K562 (cell line): ENCODE data around the gene KAT7. TPM values are rescaled to one million over a fixed set of nuclear protein-coding genes. Genes with fewer than 3 reads are reported as not detected.

Experiments
- CHCHD3 ChIP-seq: fragments of 250-450 bp; sonication (Bioruptor Pico); IDR thresholded peaks from 2 replicates; pipeline ENCODE4 v2.1.2; 2022; ENCODE audit warnings: mild to moderate bottlenecking
- CHD1 ChIP-seq: fragments of 200-600 bp; sonication (generic); IDR thresholded peaks from one replicate; pipeline ENCODE4 v1.6.1; 2012; ENCODE audit warnings: mild to moderate bottlenecking, moderate library complexity, low read length, inconsistent platforms
- EGR1 ChIP-seq: fragments of 450-650 bp; conservative IDR thresholded peaks from 2 replicates; pipeline ENCODE4 v1.6.1; 2017; ENCODE audit warnings: mild to moderate bottlenecking
- KLF6 ChIP-seq: fragments of 250-450 bp; sonication (Bioruptor Pico); IDR thresholded peaks from 2 replicates; pipeline ENCODE4 v1.4.0; 2020; ENCODE audit warnings: mild to moderate bottlenecking, moderate library complexity, borderline replicate concordance
- MEF2A ChIP-seq: IDR thresholded peaks from 2 replicates; pipeline ENCODE4 v1.6.1; 2011; ENCODE audit warnings: low read depth, mild to moderate bottlenecking, low read length, moderate library complexity; ENCODE audit not compliant: control insufficient read depth
- MEIS2 ChIP-seq: fragments of 450-650 bp; IDR thresholded peaks from 2 replicates; pipeline ENCODE4 v1.6.1; 2014; ENCODE audit warnings: mild to moderate bottlenecking; ENCODE audit not compliant: partially characterized antibody
- PBX2 ChIP-seq, 2 experiments: IDR thresholded peaks in 1 of 2; conservative IDR thresholded peaks in 1 of 2; 2 replicates each; pipeline ENCODE4 v1.6.1; 2016; ENCODE audit warnings: low read depth in 2 of 2, mild to moderate bottlenecking in 1 of 2, missing compliant biosample characterization in 1 of 2, missing genetic modification characterization in 1 of 2, moderate library complexity in 1 of 2
- RBM14 ChIP-seq: fragments of 200-400 bp; formaldehyde crosslinking; IDR thresholded peaks from 2 replicates; pipeline ENCODE4 v1.6.1; 2018; ENCODE audit warnings: low read depth, mild to moderate bottlenecking, low read length, moderate library complexity, borderline replicate concordance; ENCODE audit not compliant: insufficient read depth
- REST ChIP-seq, 2 experiments: fragments of 450-650 bp; formaldehyde crosslinking in 1 of 2; IDR thresholded peaks; 2 replicates each; pipeline versions ENCODE4 v1.4.0 to v1.6.1; 2014 to 2020; ENCODE audit warnings: mild to moderate bottlenecking in 2 of 2, borderline replicate concordance in 1 of 2, low read depth in 1 of 2
- SAP30 ChIP-seq: fragments of 200-600 bp; sonication (generic); IDR thresholded peaks from 2 replicates; pipeline ENCODE4 v1.6.1; 2012; ENCODE audit warnings: borderline replicate concordance, low read depth, mild to moderate bottlenecking, moderate library complexity, low read length, control low read depth, inconsistent platforms; ENCODE audit not compliant: insufficient read depth, poor library complexity, severe bottlenecking
- STAG1 ChIP-seq: sonication (generic); formaldehyde crosslinking; IDR thresholded peaks from 2 replicates; pipeline ENCODE4 v1.5.0; 2020; ENCODE audit warnings: missing genetic modification reagents, borderline replicate concordance
- ZC3H11A ChIP-seq: IDR thresholded peaks from 2 replicates; pipeline ENCODE4 v1.6.1; 2012; ENCODE audit warnings: low read depth, low read length, improper control_type of control experiment
- polyA plus RNA-seq, 8 experiments: library from polyadenylated mRNA; depleted of rRNA in 4 of 8; stranded (reverse) in 5 of 8; unstranded in 3 of 8; fragments of >200 nt; fragmentation: Nextera tagmentation in 2 of 8; fragmentation: Illumina TruSeq in 1 of 8; extraction: Ambion mirVana in 2 of 8; extraction: Trizol in 1 of 8; gene quantifications; 2 replicates each; pipeline versions ENCODE4 v1.2.1 to v1.2.3, GENCODE V29; 2011 to 2014; ENCODE audit warnings: inconsistent platforms in 1 of 8, missing spikeins in 1 of 8
- total RNA-seq, 7 experiments: library from RNA; depleted of rRNA in 6 of 7; stranded (reverse); fragments of >200 nt in 6 of 7; fragmentation: Illumina TruSeq in 2 of 7; extraction: Trizol in 2 of 7; gene quantifications; 2 replicates each; pipeline versions ENCODE4 v1.2.1 to v1.2.3, GENCODE V29; 2011 to 2021; ENCODE audit warnings: low replicate concordance in 1 of 7

KAT7 gene
- total and polyA plus RNA-seq, 9 of the 15 experiments (the other 6 are each of a cell fraction or from before 2014, with no cell fraction given), result 10.8 to 57.3 (median 34.8) TPM

DNA sequence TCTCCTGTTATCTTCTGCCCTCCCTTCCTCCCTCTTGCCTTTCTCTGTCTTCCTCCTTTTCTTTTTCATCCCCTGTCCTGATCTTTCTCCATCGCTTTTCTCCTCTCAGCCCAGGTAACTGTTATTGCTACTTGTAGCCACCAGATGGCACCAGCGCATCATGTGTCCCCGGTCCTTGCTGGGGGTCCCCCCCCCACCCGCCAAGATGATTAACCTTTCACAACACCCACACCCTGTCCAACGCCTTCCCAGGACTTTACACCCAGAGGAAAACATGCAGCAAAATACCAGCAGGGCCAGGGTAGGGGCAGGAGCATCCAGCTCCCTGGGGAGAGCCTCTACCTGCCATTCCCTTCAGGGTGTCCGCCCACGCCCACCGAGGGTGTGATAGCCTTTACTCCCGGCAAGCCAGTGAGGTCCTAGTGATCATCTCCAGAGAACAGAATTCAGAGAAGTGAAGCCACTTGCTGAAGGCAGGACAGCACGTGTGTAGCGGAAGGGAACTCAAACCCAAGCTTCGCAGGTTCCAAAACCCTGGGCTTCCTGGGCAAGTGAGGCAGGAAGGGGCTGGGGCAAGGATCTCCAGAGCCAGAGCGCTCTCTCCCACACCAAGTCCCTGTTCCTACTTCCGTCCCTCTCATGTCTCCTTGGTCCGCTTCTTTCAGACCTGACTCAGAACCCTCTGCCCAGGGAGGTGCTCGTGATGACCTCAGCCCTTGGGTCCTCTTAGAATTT, 72.8 kb downstream of the KAT7 start (continued):
- TF ChIP-seq REST (IDR thresholded peaks at IDR 0.05; ENCODE audit: borderline replicate concordance), result peak; percentile 93
- TF ChIP-seq REST (CRISPR knock-in tag; IDR thresholded peaks at IDR 0.05; ENCODE audit: low read depth), result no peak
- peak; percentile 89 for TF ChIP-seq EGR1
- peak; percentile 70 for TF ChIP-seq MEIS2
- TF ChIP-seq RBM14, result no peak
- no peak for TF ChIP-seq SAP30
- TF ChIP-seq MEF2A, result no peak
- TF ChIP-seq ZC3H11A, result 0 out of 2 replicates have a peak, but pooled peaks have one; percentile 35
- TF ChIP-seq STAG1 (CRISPR knock-in tag), result peak; percentile 93
- no peak for TF ChIP-seq PBX2 (CRISPR knock-in tag; IDR thresholded peaks at IDR 0.05; ENCODE audit: low read depth)
- peak; percentile 75 for TF ChIP-seq PBX2 (tag; conservative IDR thresholded peaks at IDR 0.05; ENCODE audit: low read depth)
- TF ChIP-seq CHCHD3 (CRISPR knock-in tag), result no peak
- TF ChIP-seq KLF6, result no peak
- no peak for TF ChIP-seq CHD1
